ENCODE results near the gene SETD4.
"Not testable (repeated sequence)": the region's sequence is repeated elsewhere in the genome, so short reads cannot be mapped to it uniquely, and the experiment has no call there.

The SETD4 gene

DNA sequence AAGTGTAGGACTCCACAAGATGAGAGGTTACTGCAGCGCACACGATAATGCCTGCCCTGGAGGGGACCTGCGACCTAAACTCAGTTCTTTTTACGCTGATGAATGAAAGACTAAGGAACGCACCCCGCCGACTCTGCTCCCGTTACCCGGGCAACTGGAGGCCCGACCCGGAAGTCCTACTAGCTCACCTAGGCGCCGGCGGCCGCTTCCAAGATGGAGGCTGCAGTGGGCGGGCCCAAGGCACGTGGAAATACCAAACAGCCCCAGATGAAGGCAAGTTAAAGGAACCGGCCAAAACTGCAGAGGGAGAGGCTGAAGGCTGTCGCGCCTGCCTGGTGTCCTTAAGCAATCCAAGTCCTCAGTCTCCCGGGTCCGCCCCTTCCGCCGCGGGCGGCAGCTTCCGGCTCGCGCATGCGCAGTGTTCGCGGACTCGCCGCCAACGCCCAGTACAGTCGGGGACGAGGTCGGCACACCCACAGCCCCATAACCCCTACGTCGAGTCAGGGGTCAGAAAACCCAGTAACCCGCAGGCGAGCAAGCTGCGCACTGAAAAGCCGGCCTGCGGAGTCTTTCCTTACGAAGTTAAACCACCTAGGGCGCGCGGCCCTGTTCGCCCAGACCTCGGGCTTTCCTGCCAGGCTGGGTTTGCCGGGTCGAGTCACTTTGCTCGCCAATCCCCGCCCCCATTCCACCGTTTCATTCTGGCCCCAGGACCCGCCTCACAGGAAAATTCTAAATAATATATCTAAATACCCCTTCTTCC, at the start of gene SETD4:
SETD4 (minus strand) TSS at position 368 of the 763 bp plus-strand sequence. CDS start 1,638 bp downstream, outside the sequence.
- DNase-seq (ENCODE audit: low read depth in 2 of 2) = peak; percentile 80 to 81

GRCh38 chr21:36109868-36110267, 49.5 kb upstream of the SETD4 start:
- DNase-seq (ENCODE audit: low read depth in 2 of 2) = no peak

DNA sequence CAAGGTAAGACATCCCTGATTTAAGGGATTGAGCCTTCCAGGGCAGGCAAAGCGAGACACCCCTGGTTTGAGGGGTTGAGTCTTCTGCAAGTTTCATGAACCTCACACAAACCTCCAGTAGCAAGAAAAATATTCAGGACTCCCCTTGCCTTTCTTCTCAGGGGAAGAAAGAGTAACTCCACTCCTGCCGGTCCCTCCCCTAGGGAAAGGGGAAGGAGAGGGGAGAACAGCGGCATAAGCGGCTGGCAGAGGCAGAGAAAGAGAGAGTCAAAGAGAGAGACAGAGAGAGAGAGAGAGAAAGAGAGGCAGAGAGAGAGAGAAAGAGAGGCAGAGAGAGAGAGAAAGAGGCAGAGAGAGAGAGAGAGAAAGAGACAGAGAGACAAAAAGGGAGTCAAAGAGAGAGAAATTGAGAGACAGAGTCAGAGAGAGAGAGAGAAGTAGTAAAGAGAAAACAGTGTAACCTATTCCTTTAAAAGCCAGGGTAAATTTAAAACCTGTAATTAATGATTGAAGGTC, 45.1 kb upstream of the SETD4 start:
- no peak for DNase-seq (ENCODE audit: low read depth in 2 of 2)

GRCh38 chr21:36104317-36105300, 44.3 kb upstream of the SETD4 start:
- peak in 1 of 2 experiments; percentile 9 for DNase-seq (ENCODE audit: low read depth in 2 of 2)

DNA sequence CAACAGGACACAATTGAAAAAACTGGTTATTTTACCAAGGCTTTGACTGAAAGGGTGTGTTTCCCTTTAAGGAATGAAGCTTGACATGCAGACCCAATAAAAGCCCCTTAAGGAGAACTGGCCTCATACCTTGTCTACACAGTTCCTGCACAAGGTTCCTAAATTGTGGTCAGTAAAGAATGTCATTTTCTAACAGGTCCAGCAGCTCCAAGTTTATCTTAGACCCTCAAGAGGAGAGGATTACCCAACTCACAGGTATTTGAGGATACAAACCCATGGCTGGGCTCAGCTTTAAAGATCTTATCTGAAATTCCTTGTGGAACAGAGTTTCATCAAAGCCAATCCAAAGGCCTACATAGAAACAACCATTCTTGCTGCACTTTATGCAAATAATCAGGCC, 43.1 kb upstream of the SETD4 start:
- no peak for DNase-seq (ENCODE audit: low read depth in 2 of 2)

DNA sequence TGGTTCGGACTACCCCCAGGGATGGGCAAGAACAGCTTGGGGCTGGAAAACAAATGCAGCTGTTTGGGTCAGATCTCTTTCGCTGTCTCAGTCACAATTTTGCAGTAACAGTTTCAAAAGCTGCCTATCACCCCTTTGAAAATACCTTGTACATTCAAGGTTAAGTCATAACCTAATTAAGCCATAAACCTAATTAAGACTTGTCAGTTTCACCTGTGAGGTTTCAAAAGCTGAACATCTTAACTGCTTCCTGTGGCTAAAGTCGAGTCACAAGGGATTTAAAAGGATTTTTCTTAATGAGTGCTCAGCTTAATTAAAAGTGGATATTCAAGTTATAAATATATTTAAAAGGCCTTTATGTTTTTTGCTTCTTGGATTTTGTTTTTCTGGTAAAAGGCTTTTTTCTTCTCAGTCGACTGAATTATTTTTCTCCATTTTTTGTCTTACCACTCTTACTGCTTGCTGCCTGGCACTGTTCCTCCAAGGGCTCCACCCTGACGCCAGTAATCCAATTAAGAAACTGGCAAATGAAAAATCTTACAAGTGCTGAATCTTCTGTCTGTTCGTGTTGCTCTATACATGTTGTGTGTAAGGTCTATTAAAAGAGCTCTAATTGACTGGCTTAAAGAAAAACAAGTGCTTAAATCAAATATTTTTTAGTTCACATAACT, 40.8 kb upstream of the SETD4 start:
- no peak for DNase-seq (ENCODE audit: low read depth in 2 of 2)

DNA sequence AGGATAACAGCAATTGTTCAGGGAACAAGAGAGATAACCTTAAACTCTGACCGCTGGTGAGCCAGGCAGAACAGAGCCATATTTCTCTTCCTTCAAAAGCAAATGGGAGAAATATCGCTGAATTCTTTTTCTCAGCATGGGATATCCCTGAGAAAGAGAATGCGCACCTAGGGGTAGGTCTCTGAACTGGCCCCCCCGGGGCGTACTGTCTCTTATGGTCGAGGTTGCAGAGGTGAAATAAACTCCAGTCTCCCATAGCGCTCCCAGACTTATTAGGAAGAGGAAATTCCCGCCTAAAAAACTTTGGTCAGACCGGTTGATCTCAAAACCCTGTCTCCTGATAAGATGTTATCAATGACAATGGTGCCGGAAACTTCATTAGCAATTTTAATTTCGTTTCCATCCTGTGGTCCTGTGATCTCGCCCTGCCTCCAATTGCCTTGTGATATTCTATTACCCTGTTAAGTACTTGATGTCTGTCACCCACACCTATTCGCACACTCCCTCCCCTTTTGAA, 39.4 kb upstream of the SETD4 start:
- not testable (repeated sequence) for DNase-seq (ENCODE audit: low read depth in 2 of 2)

DNA sequence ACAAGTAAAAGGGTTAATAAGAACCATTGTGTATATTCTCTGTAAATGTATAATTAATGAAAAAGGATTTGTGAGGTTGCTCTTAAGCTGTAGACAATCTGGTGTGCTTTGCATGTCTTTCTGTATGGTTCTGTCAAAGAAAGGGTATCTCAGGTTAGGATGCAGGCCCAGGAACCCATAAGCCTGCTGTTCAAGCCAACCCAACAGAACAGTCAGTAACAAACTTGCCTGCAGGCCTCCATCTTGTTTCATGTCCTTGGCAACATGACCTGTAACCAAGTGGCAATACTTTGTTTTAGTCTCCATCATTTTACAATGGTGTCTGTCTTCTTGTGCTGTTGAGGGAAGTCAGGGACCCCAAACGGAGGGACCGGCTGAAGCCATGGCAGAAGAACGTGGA, 38.7 kb upstream of the SETD4 start:
- DNase-seq (ENCODE audit: low read depth in 2 of 2) = no peak

DNA sequence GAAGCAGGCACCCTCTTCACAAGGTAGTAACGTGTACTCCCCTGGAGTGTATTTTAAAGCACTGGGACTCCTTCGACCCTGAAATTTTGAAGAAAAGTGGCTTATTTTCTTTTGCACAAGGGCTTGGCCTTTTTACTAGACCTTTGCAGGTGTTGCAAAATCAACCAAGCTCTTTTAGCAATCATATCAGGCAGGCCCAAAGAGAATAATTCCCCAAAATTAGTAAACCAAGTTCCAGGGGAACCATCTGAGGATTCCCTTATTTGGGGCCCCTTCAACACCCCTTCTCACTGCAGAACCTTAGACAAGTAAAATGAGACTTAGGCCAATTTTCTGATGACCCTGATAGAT, 37.8 kb upstream of the SETD4 start:
- DNase-seq (ENCODE audit: low read depth in 2 of 2) = no peak

GRCh38 chr21:36097427-36098181, 37.3 kb upstream of the SETD4 start:
- no peak for DNase-seq (ENCODE audit: low read depth in 2 of 2)

DNA sequence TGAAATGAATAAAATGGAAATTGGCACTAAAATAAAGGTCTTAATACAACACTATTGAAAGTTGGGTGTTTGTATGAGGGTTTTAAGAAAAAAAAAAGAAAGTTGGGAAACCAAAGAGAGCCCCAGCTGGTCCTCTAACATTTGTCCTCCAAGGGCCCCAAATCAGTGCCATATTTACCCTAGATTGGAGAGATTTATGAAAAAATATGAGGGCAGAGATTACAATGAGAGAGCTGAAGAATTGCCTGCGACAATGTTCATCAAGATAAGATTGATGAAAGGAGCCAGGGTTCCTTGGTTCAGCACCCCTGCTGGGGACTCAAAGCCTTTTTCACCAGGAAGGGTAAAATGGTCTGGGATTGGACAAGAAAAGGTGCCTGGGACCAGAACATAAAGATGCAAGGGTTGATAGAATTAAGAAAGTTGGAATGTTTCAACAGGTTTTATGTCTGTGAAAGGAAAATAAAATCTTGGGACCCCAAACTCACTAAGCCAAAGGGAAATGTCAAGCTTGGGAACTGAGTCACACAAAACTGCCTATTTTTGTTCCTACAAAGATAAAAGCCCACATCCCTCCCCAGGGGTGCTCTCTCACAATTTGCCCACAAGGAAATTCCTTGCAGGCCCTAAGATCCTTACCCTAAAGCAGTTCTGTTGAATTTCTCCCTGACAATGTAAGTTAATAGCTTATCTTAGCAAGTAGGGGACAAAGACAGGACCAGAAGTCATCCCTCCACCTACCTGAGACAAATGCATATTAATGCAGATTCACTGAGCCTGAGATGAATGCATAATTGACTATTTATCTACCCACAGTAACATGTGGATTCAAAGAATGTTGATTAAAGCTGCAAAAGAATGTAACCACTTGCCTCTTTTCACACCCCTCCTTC, 36.3 kb upstream of the SETD4 start:
- no peak for DNase-seq (ENCODE audit: low read depth in 2 of 2)

DNA sequence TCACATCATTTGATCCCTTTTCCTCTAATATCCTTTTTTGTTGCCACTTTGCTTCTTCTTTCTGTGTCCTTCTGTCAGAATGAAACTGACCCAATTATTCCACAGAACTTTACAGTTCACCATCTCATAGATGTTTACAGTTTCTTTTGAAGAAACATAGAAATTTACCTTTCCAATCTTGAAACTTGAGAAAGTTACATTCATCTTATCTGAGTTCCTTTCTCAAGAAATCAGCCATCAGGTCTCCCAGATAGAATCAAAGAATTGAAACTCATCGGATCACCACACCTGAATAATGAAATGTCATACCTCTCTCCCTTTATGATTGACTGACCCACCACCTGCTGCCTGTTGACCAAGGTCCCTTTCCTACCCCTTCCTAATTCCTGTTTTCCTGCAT, 33.2 kb upstream of the SETD4 start:
- DNase-seq (ENCODE audit: low read depth in 2 of 2) = no peak

DNA sequence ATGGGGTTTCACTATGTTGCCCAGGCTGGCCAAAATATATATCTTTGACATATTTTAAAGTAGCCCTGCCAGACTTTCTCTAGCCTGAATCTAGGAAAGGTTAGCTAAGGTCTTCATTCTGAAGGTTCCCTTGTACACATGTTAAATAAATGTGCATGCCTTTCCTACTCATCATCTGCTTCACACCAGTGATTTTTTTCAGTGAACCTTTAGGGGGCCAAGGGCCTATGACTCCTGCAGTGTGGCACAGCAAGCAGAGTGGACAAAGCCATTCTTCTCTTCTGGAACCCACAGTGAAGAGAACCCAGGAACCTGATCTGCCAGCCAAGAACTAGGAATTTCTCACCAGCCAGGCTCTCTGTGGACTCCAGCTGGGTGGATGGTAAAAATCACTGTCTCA, 32.4 kb upstream of the SETD4 start:
- DNase-seq (ENCODE audit: low read depth in 2 of 2) = no peak

DNA sequence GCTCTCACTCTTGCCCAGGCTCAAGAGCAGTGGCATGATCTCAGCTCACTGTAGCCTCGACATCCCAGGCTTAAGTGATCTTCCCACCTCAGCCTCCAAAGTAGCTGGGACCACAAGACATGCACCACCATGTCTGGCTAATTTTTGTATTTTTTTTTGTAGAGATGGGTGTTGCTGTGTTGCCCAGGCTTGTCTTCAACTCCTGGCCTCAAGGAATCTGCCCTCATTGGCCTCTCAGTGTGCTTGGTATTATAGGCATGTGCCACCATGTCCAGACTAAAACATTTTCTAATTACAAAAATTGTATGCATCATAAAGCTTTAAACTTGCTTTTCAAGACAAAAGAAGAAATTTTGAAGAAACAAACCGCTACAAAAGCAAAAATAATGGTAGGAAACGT, 29.6 kb upstream of the SETD4 start:
- no peak for DNase-seq (ENCODE audit: low read depth in 2 of 2)

GRCh38 chr21:36087362-36088138, 27.2 kb upstream of the SETD4 start:
- no peak for DNase-seq (ENCODE audit: low read depth in 2 of 2)

DNA sequence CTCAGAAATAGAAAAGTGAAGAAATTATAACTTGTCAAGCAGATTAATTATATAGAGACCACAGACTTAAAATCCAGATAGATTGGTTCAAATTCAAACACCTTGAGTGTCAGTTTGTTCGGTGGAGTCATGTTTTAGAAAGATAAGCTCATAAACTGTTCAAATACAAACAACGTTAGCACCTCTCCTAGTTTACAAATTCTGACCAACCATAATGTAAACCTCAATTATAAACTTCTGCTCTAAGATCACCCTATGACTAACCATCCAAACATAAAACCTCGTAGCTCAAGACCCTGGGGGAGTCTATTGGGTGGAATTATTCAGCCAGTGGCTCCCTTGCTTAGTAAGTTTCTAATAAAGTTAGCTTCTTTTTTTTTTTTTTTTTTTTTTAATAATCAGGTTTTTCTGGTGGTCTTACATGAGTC, 21.9 kb upstream of the SETD4 start:
- no peak for DNase-seq (ENCODE audit: low read depth in 2 of 2)

GRCh38 chr21:36080386-36080785, 20.1 kb upstream of the SETD4 start:
- DNase-seq (ENCODE audit: low read depth in 2 of 2) = no peak

GRCh38 chr21:36079671-36080070, 19.3 kb upstream of the SETD4 start:
- no peak for DNase-seq (ENCODE audit: low read depth in 2 of 2)

- no peak for DNase-seq (ENCODE audit: low read depth in 2 of 2)
Observed at GRCh38 chr21:36079010-36079649, 18.8 kb upstream of the SETD4 start.

Data from fibroblast of skin of left biceps (primary cell).